ENCODE measurements around the gene RXFP4.
"Not testable (repeated sequence)": the region's sequence is repeated elsewhere in the genome, so short reads cannot be mapped to it uniquely, and the experiment has no call there.

Gene RXFP4

GRCh38 chr1:155940993-155941844 lies at the start of gene RXFP4:
RXFP4 (plus strand) TSS chr1:155941638; CDS start chr1:155941710, 72 bp downstream.
- DNase-seq (ENCODE audit: low read depth in 2 of 2) = no peak

DNA sequence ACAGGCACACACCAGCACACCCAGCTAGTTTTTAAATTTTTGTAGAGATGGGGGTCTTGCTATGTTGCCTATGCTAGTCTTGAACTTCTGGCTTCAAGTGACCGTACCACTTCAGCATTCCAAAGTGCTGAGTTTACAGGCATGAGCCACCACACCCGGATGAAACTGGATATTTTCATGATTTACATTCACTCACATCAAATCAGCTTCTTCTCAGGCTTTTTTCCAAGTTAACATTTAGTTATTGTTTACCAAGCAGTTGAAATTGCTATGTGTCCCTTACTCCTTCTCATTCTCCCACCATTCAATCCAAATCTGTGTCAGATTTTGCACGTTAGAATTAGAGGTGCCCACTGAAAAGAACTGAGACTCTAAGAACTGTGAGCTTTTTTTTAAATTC lies 48.6 kb upstream of the RXFP4 start:
- no peak for DNase-seq (ENCODE audit: low read depth in 2 of 2)

DNA sequence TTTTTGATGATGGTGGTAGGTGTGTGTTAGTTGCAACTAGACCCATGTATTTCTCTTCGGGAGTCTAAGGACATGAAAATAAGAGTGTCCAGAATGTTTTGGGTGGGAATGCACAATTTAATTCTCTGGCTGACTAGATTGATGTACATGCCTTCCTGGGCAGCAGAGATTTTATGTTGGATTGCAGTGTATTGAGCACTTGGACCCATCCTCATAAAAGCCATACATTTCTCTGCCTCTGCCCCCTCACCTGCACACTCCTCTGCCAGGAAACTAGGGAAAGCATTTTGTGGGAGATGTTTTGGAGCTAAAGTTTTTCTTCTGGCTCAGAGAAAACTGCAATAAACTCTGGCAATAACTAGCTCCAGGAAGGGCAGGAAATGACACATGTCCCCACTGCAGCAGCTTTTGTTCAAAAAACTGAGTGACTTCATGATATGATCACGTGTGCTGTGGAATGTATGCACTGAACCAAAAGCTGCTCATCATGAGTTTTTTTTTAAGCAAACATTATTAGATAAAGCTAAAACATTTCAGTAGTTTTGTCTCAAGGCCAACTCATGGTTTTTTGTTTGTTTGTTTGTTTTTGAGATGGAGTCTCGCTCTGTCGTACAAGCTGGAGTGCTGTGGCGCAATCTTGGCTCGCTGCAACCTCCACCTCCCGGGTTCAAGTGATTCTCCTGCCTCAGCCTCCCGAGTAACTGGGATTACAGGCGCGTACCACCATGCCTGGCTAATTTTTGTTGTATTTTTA lies 47.9 kb upstream of the RXFP4 start:
- DNase-seq (ENCODE audit: low read depth in 2 of 2) = no peak

- not testable (repeated sequence) for DNase-seq (ENCODE audit: low read depth in 2 of 2)
Measured at GRCh38 chr1:155895617-155896016, 45.8 kb upstream of the RXFP4 start.

DNA sequence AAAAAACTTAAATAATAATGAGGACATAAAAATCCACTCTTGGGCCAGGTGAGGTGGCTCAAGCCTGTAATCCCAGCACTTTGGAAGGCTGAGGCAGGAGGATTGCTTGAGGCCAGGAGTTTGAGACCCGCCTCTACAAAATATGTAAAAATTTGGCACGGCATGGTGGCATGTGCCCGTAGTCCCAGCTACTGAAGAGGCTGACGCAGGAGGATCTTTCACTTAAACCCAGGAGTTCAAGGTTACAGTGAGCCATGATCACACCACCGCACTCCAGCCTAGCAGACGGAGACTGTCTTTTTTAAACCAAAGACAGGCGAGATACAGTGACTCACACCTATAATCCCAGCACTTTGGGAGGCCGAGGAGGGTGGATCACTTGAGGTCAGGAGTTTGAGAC lies 45.0 kb upstream of the RXFP4 start:
- DNase-seq (ENCODE audit: low read depth in 2 of 2) = not testable (repeated sequence)

DNA sequence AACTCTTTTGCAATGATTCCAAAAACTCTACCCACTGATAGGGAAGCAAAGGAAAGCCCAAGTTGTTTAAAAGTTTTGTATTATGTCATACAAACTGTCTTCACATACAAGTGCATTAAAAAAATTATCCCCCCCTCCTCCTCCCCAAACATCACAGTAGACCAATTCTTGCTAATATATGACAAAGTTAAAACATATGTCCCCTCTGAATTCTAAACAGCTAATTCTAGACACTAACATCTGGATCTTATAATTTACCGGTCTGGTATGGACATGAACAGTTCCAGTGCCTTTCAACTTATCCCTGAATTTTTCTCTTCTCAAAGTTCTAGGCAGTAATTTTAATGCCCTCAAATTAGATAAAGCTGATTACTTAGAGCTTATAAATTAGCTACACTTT lies 43.7 kb upstream of the RXFP4 start:
- DNase-seq (ENCODE audit: low read depth in 2 of 2) = no peak

DNA sequence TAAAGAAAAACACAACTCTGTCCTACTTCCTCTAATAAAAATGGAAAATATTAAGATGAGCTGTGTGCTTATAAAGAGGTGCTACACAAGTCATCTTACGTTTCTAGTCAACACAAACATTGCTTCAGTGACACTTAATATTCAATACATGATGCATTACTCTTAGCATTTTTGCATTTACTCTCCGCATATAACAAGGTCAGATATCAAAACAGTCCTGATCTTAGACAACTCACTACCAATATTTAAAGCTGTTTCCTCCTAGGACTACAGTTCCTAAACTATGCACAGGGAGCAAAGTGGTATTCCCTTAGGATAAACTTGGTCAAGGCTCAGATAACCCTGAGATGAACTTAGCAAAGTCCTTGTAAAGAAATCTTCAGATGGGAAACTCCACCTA lies 42.5 kb upstream of the RXFP4 start:
- DNase-seq (ENCODE audit: low read depth in 2 of 2) = no peak

- no peak for DNase-seq (ENCODE audit: low read depth in 2 of 2)
Measured at GRCh38 chr1:155899683-155900082, 41.8 kb upstream of the RXFP4 start.

GRCh38 chr1:155900161-155900560 lies 41.3 kb upstream of the RXFP4 start:
- no peak for DNase-seq (ENCODE audit: low read depth in 2 of 2)

DNA sequence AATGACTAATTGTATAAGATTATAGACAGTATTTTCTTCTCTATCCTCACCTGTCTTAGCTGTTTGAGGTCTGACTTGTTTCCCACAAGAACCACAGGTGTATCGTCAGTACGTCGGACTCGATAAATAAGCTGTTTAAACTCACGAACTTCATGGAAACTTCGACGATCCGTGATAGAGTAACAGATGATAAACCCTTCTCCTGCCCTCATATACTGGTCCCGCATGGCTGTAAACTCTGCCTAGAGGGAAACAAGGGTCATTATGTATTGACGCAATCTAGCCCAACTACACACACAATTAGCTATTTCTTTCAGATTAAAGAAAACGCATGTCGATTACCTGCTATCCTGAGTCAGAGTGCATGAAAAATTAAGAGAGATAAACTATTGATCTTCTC lies 37.2 kb upstream of the RXFP4 start:
- DNase-seq (ENCODE audit: low read depth in 2 of 2) = no peak

DNA sequence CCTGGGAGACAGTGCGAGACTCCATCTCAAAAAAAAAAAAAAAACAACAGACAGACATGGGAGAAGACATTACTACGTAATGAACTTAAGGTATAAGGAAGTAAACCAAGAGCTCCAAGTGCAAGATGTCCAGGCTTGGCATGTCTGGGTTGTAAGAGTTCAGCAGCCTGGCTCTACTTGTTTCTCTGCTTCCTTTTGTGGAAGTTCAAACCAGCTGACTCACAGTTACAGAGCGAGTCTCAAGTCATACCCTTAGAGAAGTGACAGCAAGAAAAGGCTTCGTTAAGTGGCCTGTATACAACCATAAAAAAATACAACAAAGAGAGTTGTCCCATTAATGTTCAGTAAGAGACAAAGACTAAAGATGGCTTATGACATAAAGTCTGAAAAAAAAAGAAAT lies 31.5 kb upstream of the RXFP4 start:
- DNase-seq (ENCODE audit: low read depth in 2 of 2) = no peak

DNA sequence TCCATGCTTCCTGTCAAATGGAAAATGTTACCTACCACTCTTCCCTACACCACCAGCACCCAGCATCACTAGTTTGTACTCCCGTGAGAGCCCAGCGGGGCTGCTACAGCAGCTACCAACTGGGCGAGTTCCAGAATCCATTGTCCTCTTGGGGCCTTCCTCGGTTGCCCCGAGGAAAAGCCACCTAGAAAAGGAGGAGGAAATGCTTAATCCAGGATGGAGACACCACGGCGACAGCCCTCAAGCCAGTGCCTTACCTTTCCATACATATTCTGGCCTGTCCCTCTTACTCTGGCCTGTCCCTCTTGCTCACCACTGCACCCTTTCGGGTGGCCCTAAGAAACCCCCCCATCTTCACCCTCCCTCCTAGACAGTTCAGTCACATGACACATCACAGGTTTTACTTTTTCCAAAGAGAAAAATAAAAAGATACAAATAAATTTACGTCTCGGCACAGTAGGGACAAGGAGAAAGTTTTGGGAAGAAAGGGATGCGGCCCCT lies 30.8 kb upstream of the RXFP4 start:
- DNase-seq (ENCODE audit: low read depth in 2 of 2) = no peak

DNA sequence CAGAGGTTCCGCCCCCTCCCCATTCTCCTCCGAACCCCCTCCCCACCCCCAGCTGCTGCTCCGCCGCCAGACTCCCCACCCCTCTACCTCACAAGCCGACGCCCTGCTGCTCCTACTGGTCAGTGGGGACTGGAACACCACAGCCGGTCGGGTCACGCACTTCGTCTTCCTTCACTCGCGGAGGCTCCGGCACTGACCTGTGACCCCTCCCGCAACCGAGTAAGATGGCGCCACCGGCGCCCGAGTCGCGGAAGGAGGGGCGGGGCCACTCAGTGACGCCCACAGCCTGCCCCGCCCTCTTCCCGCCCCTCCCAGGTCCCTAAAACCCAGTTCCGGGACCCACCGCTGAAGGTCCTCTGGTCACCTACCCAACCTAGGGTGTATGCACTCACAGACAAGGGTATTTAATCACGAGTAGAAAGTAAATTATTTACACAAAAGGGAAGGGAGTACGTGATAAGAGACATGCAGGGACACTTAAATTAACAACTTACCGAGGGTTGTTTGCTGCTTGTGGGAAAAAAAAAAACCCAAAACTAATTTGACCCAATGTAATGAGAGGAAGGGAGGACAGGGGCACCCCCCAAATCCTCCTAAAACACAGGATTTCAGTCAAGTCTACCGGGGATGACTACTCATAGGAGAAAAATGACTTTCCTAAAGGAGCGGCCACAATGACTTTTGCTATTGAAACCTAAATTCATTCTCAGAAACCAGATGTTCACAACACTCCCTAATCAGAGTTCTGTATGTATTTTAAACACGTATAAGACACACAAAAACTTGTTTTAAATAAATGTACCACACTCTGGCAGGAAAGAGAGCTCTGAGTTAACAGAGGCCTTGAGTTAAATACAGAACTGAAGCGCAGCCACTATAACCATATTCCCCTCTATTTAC lies 30.0 kb upstream of the RXFP4 start, which contains the start of gene RIT1:
Gene RIT1 (minus strand): TSS at position 194 of the 900 bp plus-strand sequence. CDS start 588 bp downstream, outside the sequence.
- peak; percentile 75 to 82 for DNase-seq (ENCODE audit: low read depth in 2 of 2)

- no peak for DNase-seq (ENCODE audit: low read depth in 2 of 2)
Measured at GRCh38 chr1:155912056-155912536, 29.3 kb upstream of the RXFP4 start.

DNA sequence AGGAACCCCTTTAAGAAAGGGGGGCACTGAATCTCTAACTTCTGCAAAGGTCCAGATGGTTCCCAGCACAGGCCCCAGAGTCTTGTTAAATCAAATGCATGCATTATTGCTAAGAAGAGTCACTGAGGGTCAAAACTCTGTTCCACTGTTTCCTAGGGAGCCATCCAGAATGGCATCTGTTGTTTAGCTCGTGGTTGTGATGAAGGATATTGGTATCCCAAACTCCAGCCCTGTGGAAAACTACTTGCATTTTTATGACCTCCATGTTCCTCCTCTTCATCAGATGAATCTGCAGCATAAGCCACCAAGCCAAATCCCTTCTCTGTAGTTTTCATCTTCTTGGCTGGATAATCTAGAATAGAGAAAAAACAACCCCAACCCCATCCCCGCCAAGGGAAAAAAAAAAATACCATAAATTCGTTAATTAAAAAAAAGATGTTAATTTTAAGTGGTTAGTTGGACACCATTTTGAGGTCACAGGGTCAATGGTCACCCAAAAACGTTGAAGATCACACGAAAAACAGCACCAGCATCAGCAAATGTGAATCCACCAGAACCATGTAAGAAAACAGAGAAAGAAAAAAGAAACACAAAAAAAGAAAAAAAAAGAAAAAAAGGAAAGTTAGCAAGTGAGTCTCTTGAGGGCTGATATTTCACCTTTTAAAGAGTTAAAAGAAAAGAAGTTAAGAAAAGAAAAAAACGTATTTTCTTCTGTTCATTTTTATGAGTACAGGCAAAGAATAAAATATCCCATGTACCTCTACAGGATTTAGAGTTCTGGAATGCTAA lies 27.3 kb upstream of the RXFP4 start:
- DNase-seq (ENCODE audit: low read depth in 2 of 2) = no peak

GRCh38 chr1:155918660-155919059 lies 22.8 kb upstream of the RXFP4 start:
- DNase-seq (ENCODE audit: low read depth in 2 of 2) = no peak

- no peak for DNase-seq (ENCODE audit: low read depth in 2 of 2)
Measured at GRCh38 chr1:155919801-155920200, 21.6 kb upstream of the RXFP4 start.

DNA sequence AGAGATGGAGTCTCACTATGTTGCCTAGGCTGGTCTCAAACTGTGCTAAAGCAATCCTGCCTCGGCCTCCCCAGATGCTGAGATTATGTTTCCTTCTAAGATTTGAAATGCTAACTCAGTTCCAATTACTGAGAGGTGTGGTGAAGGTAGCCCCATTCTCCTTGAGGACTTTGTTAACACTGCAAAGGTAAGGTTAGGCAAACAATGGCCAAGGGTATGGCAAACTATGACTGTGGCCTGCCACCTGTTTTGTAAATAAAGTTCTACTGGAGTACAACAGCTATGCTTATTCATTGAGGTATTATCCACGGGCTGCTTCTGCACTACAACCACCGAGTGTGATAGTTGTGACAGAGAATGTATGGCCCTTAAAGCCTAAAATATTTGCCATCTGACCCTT lies 20.7 kb upstream of the RXFP4 start:
- DNase-seq (ENCODE audit: low read depth in 2 of 2) = no peak

- no peak for DNase-seq (ENCODE audit: low read depth in 2 of 2)
Measured at GRCh38 chr1:155925506-155925905, 15.9 kb upstream of the RXFP4 start.

- no peak for DNase-seq (ENCODE audit: low read depth in 2 of 2)
Measured at GRCh38 chr1:155929057-155929456, 12.4 kb upstream of the RXFP4 start.

- not testable (repeated sequence) for DNase-seq (ENCODE audit: low read depth in 2 of 2)
Measured at GRCh38 chr1:155930725-155931124, 10.7 kb upstream of the RXFP4 start.

Data from stimulated activated CD4-positive, alpha-beta T cell treated with anti-CD3 and anti-CD28 coated beads, Interleukin-1b, Interleukin-23, amount 100 ng/mL, for 4 hours (primary cell).